ENCODE data around the gene MYH9. TPM values are rescaled to one million over a fixed set of nuclear protein-coding genes. Genes with fewer than 3 reads are reported as not detected.

MYH9 gene
- total RNA-seq, 1 experiment from 2014 or later = 323 TPM

GRCh38 chr22:36352803-36353507 lies 34.8 kb downstream of the MYH9 start:
- CTCF ChIA-PET = no interaction called here

GRCh38 chr22:36351921-36352802 lies 35.6 kb downstream of the MYH9 start:
- H3K4me1 ChIP-seq (ENCODE audit: insufficient read depth, low read length, poor library complexity, severe bottlenecking) = peaks cover 18% of the 10 kb centered on the region
- no peak for DNase-seq (ENCODE audit: low spot score)
- H3K9me3 ChIP-seq (ENCODE audit: low read depth, low read length, poor library complexity, severe bottlenecking) = no peaks in the 10 kb centered on the region
- ChIA-PET CTCF (no interaction called here), POLR2A (ENCODE audit: low non-redundant PET) (no interaction called here)
- H3K4me3 ChIP-seq (ENCODE audit: low read depth, low read length, poor library complexity, severe bottlenecking) = no peak overlapping the region
- intact Hi-C loops (cut with micrococcal nuclease; ENCODE audit: unreplicated experiment) = no loop called here
- H3K27ac ChIP-seq (ENCODE audit: low read depth, low read length, poor library complexity, severe bottlenecking) = peak overlapping the region; percentile 62
- peaks cover 6% of the 10 kb centered on the region for H3K36me3 ChIP-seq (ENCODE audit: insufficient read depth, low read length, poor library complexity, severe bottlenecking)
- TF ChIP-seq EZH2 (IDR thresholded peaks at IDR 0.05; ENCODE audit: borderline replicate concordance, low read depth, low read length, poor library complexity, severe bottlenecking) (no peak), CTCF (conservative IDR thresholded peaks at IDR 0.05; ENCODE audit: low read depth, low read length) (no peak)
- no peaks in the 10 kb centered on the region for H3K27me3 ChIP-seq (replicated peaks; ENCODE audit: insufficient read depth, low read depth, low read length, poor library complexity)
- BruUV-seq (replicated peaks) = no TSS peak

More at GRCh38 chr22:36352803-36353507, 34.8 kb downstream of the MYH9 start:
- Histone ChIP-seq H3K27me3 (replicated peaks; ENCODE audit: insufficient read depth, low read depth, low read length, poor library complexity) (no peaks in the 10 kb centered on the region), H3K4me3 (ENCODE audit: low read depth, low read length, poor library complexity, severe bottlenecking) (no peak overlapping the region), H3K4me1 (ENCODE audit: insufficient read depth, low read length, poor library complexity, severe bottlenecking) (peaks cover 18% of the 10 kb centered on the region), H3K27ac (ENCODE audit: low read depth, low read length, poor library complexity, severe bottlenecking) (peak overlapping the region; percentile 62), H3K36me3 (ENCODE audit: insufficient read depth, low read length, poor library complexity, severe bottlenecking) (peaks cover 2% of the 10 kb centered on the region), H3K9me3 (ENCODE audit: low read depth, low read length, poor library complexity, severe bottlenecking) (no peaks in the 10 kb centered on the region)
- POLR2A ChIA-PET (ENCODE audit: low non-redundant PET) = interaction anchor here (0.8 kb wide), 1 partner anchor 129 kb away, joined by 14 read pairs; the partner anchor contains the start of gene TXN2
- BruUV-seq (replicated peaks) = no TSS peak
- no peak for DNase-seq (ENCODE audit: low spot score)
- intact Hi-C loops (cut with micrococcal nuclease; ENCODE audit: unreplicated experiment) = no loop called here
- no peak for TF ChIP-seq CTCF (conservative IDR thresholded peaks at IDR 0.05; ENCODE audit: low read depth, low read length)
- no peak for TF ChIP-seq EZH2 (IDR thresholded peaks at IDR 0.05; ENCODE audit: borderline replicate concordance, low read depth, low read length, poor library complexity, severe bottlenecking)

GRCh38 chr22:36350751-36351594 lies 36.8 kb downstream of the MYH9 start:
- POLR2A ChIA-PET (ENCODE audit: low non-redundant PET) = no interaction called here
- DNase-seq (ENCODE audit: low spot score) = no peak
- CTCF ChIA-PET = interaction anchor here (0.7 kb wide), 1 partner anchor 784 kb away, joined by 4 read pairs; no protein-coding TSS in a partner anchor
- no TSS peak for BruUV-seq (replicated peaks)
- TF ChIP-seq EZH2 (IDR thresholded peaks at IDR 0.05; ENCODE audit: borderline replicate concordance, low read depth, low read length, poor library complexity, severe bottlenecking) = no peak
- TF ChIP-seq CTCF (conservative IDR thresholded peaks at IDR 0.05; ENCODE audit: low read depth, low read length) = no peak
- intact Hi-C loops (cut with micrococcal nuclease; ENCODE audit: unreplicated experiment) = no loop called here
- peaks cover 6% of the 10 kb centered on the region for H3K36me3 ChIP-seq (ENCODE audit: insufficient read depth, low read length, poor library complexity, severe bottlenecking)
- H3K27me3 ChIP-seq (replicated peaks; ENCODE audit: insufficient read depth, low read depth, low read length, poor library complexity) = no peaks in the 10 kb centered on the region
- H3K9me3 ChIP-seq (ENCODE audit: low read depth, low read length, poor library complexity, severe bottlenecking) = no peaks in the 10 kb centered on the region
- H3K4me3 ChIP-seq (ENCODE audit: low read depth, low read length, poor library complexity, severe bottlenecking) = no peak overlapping the region
- H3K27ac ChIP-seq (ENCODE audit: low read depth, low read length, poor library complexity, severe bottlenecking) = peak overlapping the region; percentile 62
- H3K4me1 ChIP-seq (ENCODE audit: insufficient read depth, low read length, poor library complexity, severe bottlenecking) = peaks cover 16% of the 10 kb centered on the region

All from A673 (cell line).